Vagina (tissue), 2 donors: ENCODE measurements around the gene CABP5.

Source experiments
- POLR2A ChIP-seq, 2 donors: fragments of 450-650 bp; IDR thresholded peaks; one replicate each; pipeline ENCODE4 v1.6.1; 2017; ENCODE audit warnings: antibody characterized with exemption in 2 of 2, mild to moderate bottlenecking in 2 of 2, moderate library complexity in 2 of 2
- TF ChIP-seq, protein P1 (sequence below), 3 experiments: fragments of 450-650 bp in 2 of 3; fragments of 200-600 bp in 1 of 3; sonication (generic) in 1 of 3; IDR thresholded peaks; one replicate each; pipeline ENCODE4 v1.5.1; 2017 to 2019; ENCODE audit warnings: antibody characterized with exemption in 3 of 3, mild to moderate bottlenecking in 2 of 3, moderate library complexity in 2 of 3

DNA sequence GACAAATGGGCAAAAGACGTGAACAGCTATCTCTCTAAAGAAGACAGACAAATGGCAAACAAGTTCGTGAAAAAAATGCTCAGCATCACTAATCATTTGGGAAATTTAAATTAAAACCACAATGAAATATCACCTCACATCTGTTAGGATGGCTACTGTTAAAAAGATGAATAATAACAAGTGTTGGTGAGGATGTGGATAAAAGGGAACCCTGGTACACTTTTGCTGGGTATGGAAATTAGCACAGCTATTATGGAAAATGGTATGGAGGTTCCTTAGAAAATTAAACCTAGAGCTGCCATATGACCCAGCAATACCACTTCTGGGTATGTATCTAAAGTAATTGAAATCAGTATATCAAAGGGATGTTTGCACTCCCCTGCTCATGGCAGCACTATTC lies 7.1 kb downstream of the CABP5 start:
- no peak for TF ChIP-seq POLR2A (IDR thresholded peaks at IDR 0.05)
- TF ChIP-seq, protein P1, sequence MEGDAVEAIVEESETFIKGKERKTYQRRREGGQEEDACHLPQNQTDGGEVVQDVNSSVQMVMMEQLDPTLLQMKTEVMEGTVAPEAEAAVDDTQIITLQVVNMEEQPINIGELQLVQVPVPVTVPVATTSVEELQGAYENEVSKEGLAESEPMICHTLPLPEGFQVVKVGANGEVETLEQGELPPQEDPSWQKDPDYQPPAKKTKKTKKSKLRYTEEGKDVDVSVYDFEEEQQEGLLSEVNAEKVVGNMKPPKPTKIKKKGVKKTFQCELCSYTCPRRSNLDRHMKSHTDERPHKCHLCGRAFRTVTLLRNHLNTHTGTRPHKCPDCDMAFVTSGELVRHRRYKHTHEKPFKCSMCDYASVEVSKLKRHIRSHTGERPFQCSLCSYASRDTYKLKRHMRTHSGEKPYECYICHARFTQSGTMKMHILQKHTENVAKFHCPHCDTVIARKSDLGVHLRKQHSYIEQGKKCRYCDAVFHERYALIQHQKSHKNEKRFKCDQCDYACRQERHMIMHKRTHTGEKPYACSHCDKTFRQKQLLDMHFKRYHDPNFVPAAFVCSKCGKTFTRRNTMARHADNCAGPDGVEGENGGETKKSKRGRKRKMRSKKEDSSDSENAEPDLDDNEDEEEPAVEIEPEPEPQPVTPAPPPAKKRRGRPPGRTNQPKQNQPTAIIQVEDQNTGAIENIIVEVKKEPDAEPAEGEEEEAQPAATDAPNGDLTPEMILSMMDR (IDR thresholded peaks at IDR 0.05) = no peak
